ENCODE results near the gene MTO1. TPM values are rescaled to one million over a fixed set of nuclear protein-coding genes. Genes with fewer than 3 reads are reported as not detected.

Gene MTO1
- polyA plus RNA-seq, 3 donors, result 8.0 to 22.8 (median 14.4) TPM

- Histone ChIP-seq H3K9me3 (replicated peaks in 1 of 2; ENCODE audit: control insufficient read depth in 1 of 2, insufficient read depth in 1 of 2, low read length in 2 of 2) (no peaks in the 10 kb centered on the region), H4K20me1 (ENCODE audit: insufficient read depth, low read length) (no peaks in the 10 kb centered on the region), H3K4me2 (replicated peaks; ENCODE audit: extremely low read depth, low read length, poor library complexity, severe bottlenecking) (no peak overlapping the region), H3K4me1 (ENCODE audit: control insufficient read depth in 1 of 2, insufficient read depth in 2 of 2, low read length in 2 of 2) (peaks cover 3 to 18% of the 10 kb centered on the region in 2 donors), H3K36me3 (replicated peaks in 1 of 2; ENCODE audit: control insufficient read depth in 1 of 2, insufficient read depth in 2 of 2, low read length in 2 of 2) (peaks cover 73 to 87% of the 10 kb centered on the region in 2 donors), H3K27ac (ENCODE audit: low read depth in 1 of 2, low read length in 2 of 2) (no peak overlapping the region), H3K4me3 (replicated peaks in 1 of 3; ENCODE audit: low read depth in 2 of 3, low read length in 3 of 3) (no peak overlapping the region), H2AFZ (ENCODE audit: insufficient read depth, low read depth, low read length, poor library complexity, severe bottlenecking) (no peak overlapping the region), H3K9ac (ENCODE audit: insufficient read depth, low read length, poor library complexity, severe bottlenecking) (no peak overlapping the region), H3K27me3 (ENCODE audit: control insufficient read depth in 2 of 2, insufficient read depth in 2 of 2, low read length in 2 of 2) (no peaks in the 10 kb centered on the region), H3K79me2 (ENCODE audit: insufficient read depth, low read length) (peaks cover 62% of the 10 kb centered on the region)
- TF ChIP-seq CTCF (IDR thresholded peaks at IDR 0.05), result no peak
- intact Hi-C loops (cut with micrococcal nuclease), result no loop called here
- Mint-ChIP-seq H3K4me3 (no peak overlapping the region), H3K27ac (no peak overlapping the region), H3K27me3 (ENCODE audit: low read depth in 3 of 3) (no peaks in the 10 kb centered on the region), H3K4me1 (peaks cover 13% of the 10 kb centered on the region), H3K36me3 (peaks cover 38 to 80% of the 10 kb centered on the region in 2 donors), H3K9me3 (no peaks in the 10 kb centered on the region)
- 100% methylated on average over 6 of the region's 10 CpGs for WGBS (ENCODE audit: insufficient coverage)
- DNase-seq, result no peak
Measured at GRCh38 chr6:73476723-73477122, 15.2 kb downstream of the MTO1 start.

GRCh38 chr6:73477407-73477806 lies 15.9 kb downstream of the MTO1 start:
- Histone ChIP-seq H3K4me2 (replicated peaks; ENCODE audit: extremely low read depth, low read length, poor library complexity, severe bottlenecking) (no peak overlapping the region), H3K27ac (ENCODE audit: low read depth in 1 of 2, low read length in 2 of 2) (no peak overlapping the region), H3K27me3 (ENCODE audit: control insufficient read depth in 2 of 2, insufficient read depth in 2 of 2, low read length in 2 of 2) (no peaks in the 10 kb centered on the region), H3K4me3 (replicated peaks in 1 of 3; ENCODE audit: low read depth in 2 of 3, low read length in 3 of 3) (no peak overlapping the region), H3K36me3 (replicated peaks in 1 of 2; ENCODE audit: control insufficient read depth in 1 of 2, insufficient read depth in 2 of 2, low read length in 2 of 2) (peaks cover 80 to 93% of the 10 kb centered on the region in 2 donors), H3K9me3 (replicated peaks in 1 of 2; ENCODE audit: control insufficient read depth in 1 of 2, insufficient read depth in 1 of 2, low read length in 2 of 2) (no peaks in the 10 kb centered on the region), H4K20me1 (ENCODE audit: insufficient read depth, low read length) (no peaks in the 10 kb centered on the region), H3K4me1 (ENCODE audit: control insufficient read depth in 1 of 2, insufficient read depth in 2 of 2, low read length in 2 of 2) (peaks cover 2 to 11% of the 10 kb centered on the region in 2 donors), H3K79me2 (ENCODE audit: insufficient read depth, low read length) (peaks cover 57% of the 10 kb centered on the region), H2AFZ (ENCODE audit: insufficient read depth, low read depth, low read length, poor library complexity, severe bottlenecking) (no peak overlapping the region), H3K9ac (ENCODE audit: insufficient read depth, low read length, poor library complexity, severe bottlenecking) (no peak overlapping the region)
- H3K27me3 Mint-ChIP-seq (ENCODE audit: low read depth in 3 of 3), result no peaks in the 10 kb centered on the region
- peaks cover 6% of the 10 kb centered on the region for H3K4me1 Mint-ChIP-seq
- no peak for DNase-seq
- peak overlapping the region in 1 of 7 donors; percentile 50 for H3K27ac Mint-ChIP-seq
- H3K4me3 Mint-ChIP-seq, result no peak overlapping the region
- H3K9me3 Mint-ChIP-seq, result no peaks in the 10 kb centered on the region
- no peak for TF ChIP-seq CTCF (IDR thresholded peaks at IDR 0.05)
- intact Hi-C loops (cut with micrococcal nuclease), result no loop called here
- no CpG with 5 or more reads among the region's 4 CpGs for WGBS (ENCODE audit: insufficient coverage)
- peaks cover 45 to 87% of the 10 kb centered on the region in 2 donors for H3K36me3 Mint-ChIP-seq
